ENCODE measurements around the gene ADAM19. TPM values are rescaled to one million over a fixed set of nuclear protein-coding genes. Genes with fewer than 3 reads are reported as not detected.
"Not testable (repeated sequence)": the region's sequence is repeated elsewhere in the genome, so short reads cannot be mapped to it uniquely, and the experiment has no call there.

The ADAM19 gene
- total RNA-seq, 4 donors from 2014 or later = 1.1 to 47.9 (median 5.4) TPM

DNA sequence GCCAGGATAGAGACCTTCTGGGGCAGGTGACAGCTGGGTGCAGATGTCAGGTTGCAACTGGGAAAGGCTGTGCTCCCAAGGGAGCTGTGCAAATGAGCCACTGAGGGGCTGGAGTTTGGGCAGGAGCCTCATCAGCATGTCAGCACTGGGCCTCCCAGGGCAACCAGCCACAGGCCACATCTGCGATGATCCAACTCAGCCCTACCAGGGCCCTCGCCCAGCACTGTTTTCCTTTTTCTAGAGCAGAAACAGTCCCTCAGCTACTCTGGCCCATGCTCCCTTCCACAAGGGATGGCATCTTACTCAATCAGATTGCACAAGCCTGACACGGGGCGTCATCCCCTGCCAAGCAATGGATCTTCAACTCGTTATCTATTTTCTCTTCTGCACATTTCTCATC is 90.8 kb downstream of the ADAM19 start:
- no peak for DNase-seq
- no peak overlapping the region for H3K4me3 ChIP-seq
- peaks cover 0 to 36% (median 5%) of the 10 kb centered on the region in 4 donors for H3K4me1 ChIP-seq
- no peaks in the 10 kb centered on the region for H3K9me3 ChIP-seq
- no peak for TF ChIP-seq POLR2A (IDR thresholded peaks at IDR 0.05)
- TF ChIP-seq, protein P1, sequence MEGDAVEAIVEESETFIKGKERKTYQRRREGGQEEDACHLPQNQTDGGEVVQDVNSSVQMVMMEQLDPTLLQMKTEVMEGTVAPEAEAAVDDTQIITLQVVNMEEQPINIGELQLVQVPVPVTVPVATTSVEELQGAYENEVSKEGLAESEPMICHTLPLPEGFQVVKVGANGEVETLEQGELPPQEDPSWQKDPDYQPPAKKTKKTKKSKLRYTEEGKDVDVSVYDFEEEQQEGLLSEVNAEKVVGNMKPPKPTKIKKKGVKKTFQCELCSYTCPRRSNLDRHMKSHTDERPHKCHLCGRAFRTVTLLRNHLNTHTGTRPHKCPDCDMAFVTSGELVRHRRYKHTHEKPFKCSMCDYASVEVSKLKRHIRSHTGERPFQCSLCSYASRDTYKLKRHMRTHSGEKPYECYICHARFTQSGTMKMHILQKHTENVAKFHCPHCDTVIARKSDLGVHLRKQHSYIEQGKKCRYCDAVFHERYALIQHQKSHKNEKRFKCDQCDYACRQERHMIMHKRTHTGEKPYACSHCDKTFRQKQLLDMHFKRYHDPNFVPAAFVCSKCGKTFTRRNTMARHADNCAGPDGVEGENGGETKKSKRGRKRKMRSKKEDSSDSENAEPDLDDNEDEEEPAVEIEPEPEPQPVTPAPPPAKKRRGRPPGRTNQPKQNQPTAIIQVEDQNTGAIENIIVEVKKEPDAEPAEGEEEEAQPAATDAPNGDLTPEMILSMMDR (IDR thresholded peaks at IDR 0.05) = no peak
- peaks cover 0 to 37% (median 0%) of the 10 kb centered on the region in 3 donors for H3K36me3 ChIP-seq
- no peaks in the 10 kb centered on the region for H3K27me3 ChIP-seq
- H3K27ac ChIP-seq = peak overlapping the region in 2 of 4 donors; percentile 56 to 82

DNA sequence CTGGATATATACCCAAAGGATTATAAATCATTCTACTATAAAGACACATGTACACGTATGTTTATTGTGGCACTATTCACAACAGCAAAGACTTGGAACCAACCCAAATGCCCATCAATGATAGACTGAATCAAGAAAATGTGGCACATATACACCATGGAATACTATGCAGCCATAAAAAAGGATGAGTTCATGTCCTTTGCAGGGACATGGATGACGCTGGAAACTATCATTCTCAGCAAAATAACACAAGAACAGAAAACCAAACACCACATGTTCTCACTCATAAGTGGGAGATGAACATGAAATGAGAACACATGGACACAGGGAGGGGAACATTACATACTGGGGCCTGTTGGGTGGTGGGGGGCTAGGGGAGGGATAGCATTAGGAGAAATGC is 92.9 kb downstream of the ADAM19 start:
- Histone ChIP-seq H3K36me3 (peaks cover 0 to 18% (median 0%) of the 10 kb centered on the region in 3 donors), H3K4me1 (peaks cover 0 to 36% (median 7%) of the 10 kb centered on the region in 4 donors)
- H3K27ac ChIP-seq, DNase-seq, H3K9me3 ChIP-seq, H3K27me3 ChIP-seq, H3K4me3 ChIP-seq: not testable (repeated sequence)

DNA sequence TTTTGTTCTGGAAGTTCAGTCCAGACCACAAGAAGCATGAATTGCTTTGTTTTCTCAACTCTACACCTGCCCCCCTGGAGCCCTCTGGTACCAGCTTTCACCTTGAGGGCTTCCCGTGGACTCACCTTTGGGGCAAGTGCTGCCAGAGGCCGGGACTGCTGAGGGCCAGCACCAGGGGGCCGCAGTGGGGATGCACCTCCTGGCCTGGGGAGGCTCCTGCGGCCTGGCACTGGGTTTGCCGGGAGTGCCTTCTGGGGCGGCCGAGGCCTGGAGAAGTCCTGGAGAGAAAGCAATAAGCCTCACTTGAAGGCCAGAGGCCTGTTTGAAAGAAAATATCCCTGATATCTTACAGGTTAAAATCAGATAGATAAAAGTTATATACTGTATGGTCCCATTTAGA is 93.9 kb downstream of the ADAM19 start:
- Histone ChIP-seq H3K27me3 (no peaks in the 10 kb centered on the region), H3K27ac (peak overlapping the region in 2 of 4 donors; percentile 54 to 74), H3K9me3 (no peaks in the 10 kb centered on the region), H3K4me3 (no peak overlapping the region), H3K4me1 (peaks cover 0 to 34% (median 7%) of the 10 kb centered on the region in 4 donors), H3K36me3 (peaks cover 0 to 12% (median 0%) of the 10 kb centered on the region in 3 donors)
- no peak for DNase-seq
- TF ChIP-seq, protein P1 (IDR thresholded peaks at IDR 0.05) = no peak
- no peak for TF ChIP-seq POLR2A (IDR thresholded peaks at IDR 0.05)

DNA sequence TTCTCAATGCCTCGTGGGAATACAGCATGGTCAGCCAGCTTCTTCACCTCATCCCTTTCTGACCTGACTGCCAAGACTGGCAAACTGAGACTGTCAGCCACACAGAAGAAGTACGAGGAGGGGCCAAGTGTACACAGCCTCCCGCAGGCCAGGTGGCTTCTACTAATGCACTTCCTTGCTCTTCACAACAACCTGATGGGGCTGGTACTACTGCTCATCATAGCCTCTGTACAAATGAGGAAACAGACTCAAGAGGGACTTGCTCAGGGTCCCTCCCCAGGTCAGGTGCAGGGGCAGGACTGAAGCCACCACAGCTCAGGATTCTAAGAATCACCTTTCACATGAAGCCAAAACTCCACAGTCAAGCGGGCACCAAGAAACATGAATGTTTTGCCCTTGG is 94.3 kb downstream of the ADAM19 start:
- TF ChIP-seq POLR2A (IDR thresholded peaks at IDR 0.05) = no peak
- TF ChIP-seq, protein P1 (IDR thresholded peaks at IDR 0.05) = no peak
- peak in 2 of 3 donors; percentile 73 to 80 for DNase-seq
- H3K36me3 ChIP-seq = peaks cover 0 to 12% (median 0%) of the 10 kb centered on the region in 3 donors

GRCh38 chr5:157479612-157480510 is 95.7 kb downstream of the ADAM19 start:
- peaks cover 0 to 20% (median 3%) of the 10 kb centered on the region in 4 donors for H3K4me1 ChIP-seq
- peaks cover 0 to 12% (median 0%) of the 10 kb centered on the region in 3 donors for H3K36me3 ChIP-seq
- peak overlapping the region in 2 of 4 donors; percentile 35 to 74 for H3K27ac ChIP-seq
- H3K4me3 ChIP-seq = no peak overlapping the region
- DNase-seq = no peak
- no peaks in the 10 kb centered on the region for H3K9me3 ChIP-seq
- H3K27me3 ChIP-seq = no peaks in the 10 kb centered on the region
- TF ChIP-seq POLR2A (IDR thresholded peaks at IDR 0.05) = no peak
- TF ChIP-seq, protein P1 (IDR thresholded peaks at IDR 0.05) = no peak

More for the DNA sequence above, 94.3 kb downstream of the ADAM19 start:
- no peaks in the 10 kb centered on the region for H3K27me3 ChIP-seq
- H3K9me3 ChIP-seq = no peaks in the 10 kb centered on the region
- H3K27ac ChIP-seq = peak overlapping the region in 2 of 4 donors; percentile 54 to 74
- H3K4me1 ChIP-seq = peaks cover 0 to 30% (median 7%) of the 10 kb centered on the region in 4 donors
- no peak overlapping the region for H3K4me3 ChIP-seq

GRCh38 chr5:157479166-157479565 is 96.4 kb downstream of the ADAM19 start:
- H3K36me3 ChIP-seq = peaks cover 0 to 12% (median 0%) of the 10 kb centered on the region in 3 donors
- no peaks in the 10 kb centered on the region for H3K27me3 ChIP-seq
- H3K4me3 ChIP-seq = no peak overlapping the region
- H3K9me3 ChIP-seq = no peaks in the 10 kb centered on the region
- TF ChIP-seq POLR2A (IDR thresholded peaks at IDR 0.05) = no peak
- TF ChIP-seq, protein P1 (IDR thresholded peaks at IDR 0.05) = no peak
- no peak for DNase-seq
- H3K4me1 ChIP-seq = peaks cover 0 to 17% (median 2%) of the 10 kb centered on the region in 4 donors
- peak overlapping the region in 3 of 4 donors; percentile 12 to 74 (median 39) for H3K27ac ChIP-seq

All from Peyer's patch (tissue), 4 donors.